Lung (tissue), 12 donors: ENCODE data around the gene PTPN5. TPM values are rescaled to one million over a fixed set of nuclear protein-coding genes. Genes with fewer than 3 reads are reported as not detected.

ENCODE experiments used
- ATAC-seq: fragments of 200-7000 bp; cut with Tn5 transposase; one replicate; pipeline ENCODE4 v1.9.1; 2020; ENCODE audit warnings: moderate number of reproducible peaks; ENCODE audit not compliant: insufficient read depth, low FRiP score
- DNase-seq, 3 donors: peaks; one replicate each; pipeline ENCODE4 v3.0.0-alpha.2; 2013 to 2017
- H3K27ac ChIP-seq, 2 donors: one replicate each; pipeline ENCODE4 v1.5.1; 2013; ENCODE audit warnings: mild to moderate bottlenecking in 2 of 2, moderate library complexity in 2 of 2, control low read depth in 1 of 2, inconsistent platforms in 1 of 2, low read depth in 1 of 2, low read length in 1 of 2
- H3K27me3 ChIP-seq, 3 donors: one replicate each; pipeline ENCODE4 v1.5.1; 2013; ENCODE audit warnings: low read length in 2 of 3; ENCODE audit not compliant: control insufficient read depth in 3 of 3, insufficient read depth in 3 of 3
- H3K36me3 ChIP-seq, 4 donors: one replicate each; pipeline ENCODE4 v1.5.1; 2013; ENCODE audit warnings: low read length in 4 of 4, mild to moderate bottlenecking in 1 of 4, moderate library complexity in 1 of 4; ENCODE audit not compliant: control insufficient read depth in 4 of 4, insufficient read depth in 4 of 4
- H3K4me1 ChIP-seq, 5 donors: one replicate each; pipeline ENCODE4 v1.5.1; 2013; ENCODE audit warnings: low read length in 5 of 5, mild to moderate bottlenecking in 2 of 5, moderate library complexity in 1 of 5; ENCODE audit not compliant: control insufficient read depth in 5 of 5, insufficient read depth in 5 of 5
- H3K4me3 ChIP-seq: one replicate; pipeline ENCODE4 v1.5.1; 2013; ENCODE audit warnings: mild to moderate bottlenecking, control low read depth, moderate library complexity
- H3K9ac ChIP-seq, 2 donors: one replicate each; pipeline ENCODE4 v1.5.1; 2013; ENCODE audit warnings: low read length in 2 of 2, control low read depth in 1 of 2; ENCODE audit not compliant: insufficient read depth in 1 of 2
- H3K9me3 ChIP-seq, 4 donors: one replicate each; pipeline ENCODE4 v1.5.1; 2013; ENCODE audit warnings: low read length in 3 of 4, mild to moderate bottlenecking in 1 of 4, moderate library complexity in 1 of 4; ENCODE audit not compliant: control insufficient read depth in 4 of 4, insufficient read depth in 3 of 4
- CTCF ChIP-seq: IDR thresholded peaks from 2 replicates; pipeline ENCODE4 v1.5.1; 2012; ENCODE audit warnings: mild to moderate bottlenecking; ENCODE audit errors: control extremely low read depth, extremely low read depth
- WGBS, 2 donors: extraction: QIAGEN DNeasy Blood & Tissue Kit; methylation state at CpG; one replicate each; pipeline ENCODE4 v1.1.7; 2013; 5-methylcytosine and 5-hydroxymethylcytosine counted together
- polyA plus RNA-seq, 2 donors: library from polyadenylated mRNA; stranded (reverse); fragments of 200-250 nt; gene quantifications; one replicate each; pipeline ENCODE4 v1.2.1, GENCODE V29; 2013
- total RNA-seq, 2 donors: library from RNA; depleted of rRNA in 1 of 2; stranded (reverse); fragments of >200 nt in 1 of 2; gene quantifications; one replicate each; pipeline ENCODE4 v1.2.1, GENCODE V29; 2014 to 2021
- donor health status: control.
- donor health status: control.
- donor health status: Bipolar disorder and iron deficiency.
- donor health status: healthy.
- donor health status: DM: yes; HTN: yes; CAD: no.

Gene PTPN5
- total and polyA plus RNA-seq, 4 donors, result 0.02 to 0.15 TPM; not detected in 2

GRCh38 chr11:18773104-18773503 lies 18.5 kb downstream of the PTPN5 start:
- TF ChIP-seq CTCF, result no peak
- Histone ChIP-seq H3K4me3 (no peak overlapping the region), H3K4me1 (no peaks in the 10 kb centered on the region), H3K9ac (no peak overlapping the region), H3K27ac (no peak overlapping the region), H3K36me3 (no peaks in the 10 kb centered on the region), H3K27me3 (peaks cover 0 to 8% (median 0%) of the 10 kb centered on the region in 3 donors), H3K9me3 (peaks cover 0 to 2% (median 0%) of the 10 kb centered on the region in 4 donors)
- DNase-seq, result no peak
- WGBS, 2 donors, result 72 to 74% methylated on average over 8 of the region's 8 CpGs
- ATAC-seq, result no peak

- ATAC-seq, result no peak
- peaks cover 0 to 2% (median 0%) of the 10 kb centered on the region in 4 donors for H3K9me3 ChIP-seq
- no peak for TF ChIP-seq CTCF
Observed at GRCh38 chr11:18772211-18772610, 19.4 kb downstream of the PTPN5 start.

GRCh38 chr11:18771266-18772035 lies 20.1 kb downstream of the PTPN5 start:
- H3K27ac ChIP-seq, result no peak overlapping the region
- H3K4me3 ChIP-seq, result no peak overlapping the region
- H3K9me3 ChIP-seq, result peaks cover 0 to 2% (median 0%) of the 10 kb centered on the region in 4 donors
- DNase-seq (no peak), ATAC-seq (no peak)
- no peaks in the 10 kb centered on the region for H3K4me1 ChIP-seq
- WGBS, 2 donors, result 85 to 89% methylated on average over 13 of the region's 13 CpGs
- peaks cover 0 to 8% (median 0%) of the 10 kb centered on the region in 3 donors for H3K27me3 ChIP-seq
- H3K36me3 ChIP-seq, result no peaks in the 10 kb centered on the region
- TF ChIP-seq CTCF, result no peak
- no peak overlapping the region for H3K9ac ChIP-seq

More at GRCh38 chr11:18772211-18772610, 19.4 kb downstream of the PTPN5 start:
- Histone ChIP-seq H3K9ac (no peak overlapping the region), H3K4me3 (no peak overlapping the region), H3K27ac (no peak overlapping the region), H3K27me3 (peaks cover 0 to 8% (median 0%) of the 10 kb centered on the region in 3 donors), H3K4me1 (no peaks in the 10 kb centered on the region), H3K36me3 (no peaks in the 10 kb centered on the region)
- no peak for DNase-seq
- WGBS, 2 donors, result 67 to 79% methylated on average over 5 of the region's 5 CpGs
